Hepatic stellate cell (primary cell): ENCODE data around the gene KCNK3.
A peak's percentile ranks its signal among the peaks of the same experiment; 100 is the strongest.
"Not testable (repeated sequence)": the region's sequence is repeated elsewhere in the genome, so short reads cannot be mapped to it uniquely, and the experiment has no call there.

Source experiments
- DNase-seq: peaks from one replicate; pipeline ENCODE4 v3.0.0; 2011; ENCODE audit warnings: low spot score

The KCNK3 gene

DNA sequence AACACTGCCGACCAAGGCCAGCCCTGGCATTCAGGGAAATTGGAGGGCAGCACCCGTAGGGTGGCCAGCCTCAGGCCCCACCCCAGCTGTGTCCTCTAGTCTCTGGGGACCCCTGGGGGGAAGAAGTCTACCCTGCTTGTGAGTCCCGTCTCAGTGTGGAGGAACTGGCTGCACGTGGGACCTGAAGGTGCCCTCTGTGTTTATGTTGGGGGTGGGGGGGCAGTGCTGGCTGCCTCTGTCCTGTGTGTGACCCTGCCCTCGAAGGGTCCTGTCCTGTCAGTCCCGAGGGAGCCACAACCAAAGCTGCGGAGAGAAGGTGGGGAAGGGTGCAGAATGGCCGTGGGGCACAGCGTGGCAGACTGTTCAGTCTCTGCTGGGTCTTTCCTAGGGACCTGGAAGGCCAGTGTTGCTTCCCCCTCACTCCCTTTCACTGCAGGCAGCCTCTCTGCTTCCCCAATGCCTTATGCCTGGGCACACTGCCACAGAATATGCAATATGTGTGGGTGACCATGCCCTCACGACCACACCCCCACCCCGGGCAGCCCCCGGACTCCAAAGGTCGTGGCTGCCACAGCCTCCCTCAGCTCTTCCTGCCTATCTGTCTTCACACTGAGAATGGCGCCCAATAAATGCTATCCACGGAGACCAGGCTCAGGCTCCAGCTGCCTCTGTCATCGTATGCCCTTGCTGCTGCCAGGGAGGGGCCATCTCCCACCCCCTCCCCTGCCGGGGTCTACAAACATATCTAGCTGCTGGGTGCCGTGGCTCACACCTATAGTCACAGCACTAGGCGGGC lies 38.2 kb downstream of the KCNK3 start:
- no peak for DNase-seq

DNA sequence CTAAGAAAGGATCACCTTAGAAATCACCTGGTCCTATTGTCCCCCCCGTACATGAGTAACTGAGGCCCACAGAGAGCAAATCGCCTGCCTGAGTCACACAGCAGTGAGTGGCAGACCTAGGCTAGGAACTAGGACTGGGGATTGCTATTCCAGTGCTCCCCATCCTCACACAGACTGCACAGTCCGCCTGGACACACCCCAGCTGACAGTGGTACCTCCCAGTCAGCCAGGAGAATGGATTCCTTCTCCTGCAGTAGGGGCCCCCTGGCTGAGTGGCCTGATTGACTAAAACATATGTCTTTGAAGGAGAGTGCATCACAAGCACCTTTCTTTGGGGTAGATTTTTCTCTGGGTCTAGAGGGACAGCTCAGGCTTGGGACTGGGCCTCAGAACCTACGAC lies 39.2 kb downstream of the KCNK3 start:
- no peak for DNase-seq

GRCh38 chr2:26732446-26732845 lies 39.9 kb downstream of the KCNK3 start:
- no peak for DNase-seq

DNA sequence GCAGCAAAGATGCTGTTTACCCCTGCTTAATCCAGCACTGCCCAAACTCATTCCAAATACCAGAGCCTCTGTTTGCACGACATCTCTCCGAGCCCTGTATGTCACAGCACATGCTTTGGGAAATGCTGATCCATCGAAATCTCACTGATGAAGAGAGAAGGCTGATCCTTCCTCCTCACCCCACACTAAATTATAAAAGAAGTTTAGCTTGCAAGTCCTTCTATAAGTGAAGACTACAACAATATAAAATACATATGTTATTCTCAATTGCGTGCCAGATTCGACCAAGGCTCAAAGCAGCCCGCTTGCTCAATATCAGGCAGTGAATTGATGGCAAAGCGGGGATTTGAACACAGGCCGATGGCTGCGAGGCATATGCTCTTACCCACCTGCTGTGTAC lies 40.9 kb downstream of the KCNK3 start:
- DNase-seq, result no peak

- peak; percentile 82 for DNase-seq
These were observed 42.6 kb downstream of the KCNK3 start for GRCh38 chr2:26735097-26735496.

DNA sequence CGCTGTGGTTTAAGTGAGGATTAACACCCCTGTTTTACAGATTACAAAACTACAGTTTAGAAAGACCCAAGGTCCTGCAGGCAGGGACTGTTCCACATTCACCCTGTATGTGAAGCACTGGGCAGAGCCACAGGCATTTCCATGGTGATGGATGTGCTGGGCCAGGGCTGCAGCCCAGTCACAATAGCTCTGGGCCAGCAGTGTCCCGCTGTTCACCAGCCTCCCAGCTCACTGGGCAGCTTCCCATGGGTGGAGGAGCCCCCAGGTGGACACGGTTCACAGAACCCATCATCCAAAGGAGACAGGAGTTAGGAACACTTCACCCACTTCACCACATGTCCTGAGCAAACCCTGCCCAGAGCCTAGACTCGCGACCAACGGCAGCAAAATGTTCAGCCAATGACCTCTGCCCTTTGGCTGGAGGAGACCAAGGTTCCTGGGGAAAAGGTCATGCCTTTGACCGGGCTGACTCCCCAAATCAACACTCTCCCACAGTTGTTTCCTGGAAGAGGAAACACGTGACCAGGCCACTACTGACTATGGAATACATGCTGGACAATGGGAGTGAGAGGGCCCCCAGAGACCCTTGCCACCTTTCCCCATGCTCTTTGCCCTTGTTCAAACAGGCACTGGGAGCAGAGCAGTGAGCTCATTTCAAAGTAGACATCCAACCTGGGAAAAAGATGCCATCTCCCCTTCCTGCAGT lies 43.5 kb downstream of the KCNK3 start:
- DNase-seq, result no peak

- no peak for DNase-seq
These were observed 44.7 kb downstream of the KCNK3 start for GRCh38 chr2:26737221-26737620.

GRCh38 chr2:26738481-26738880 lies 46.0 kb downstream of the KCNK3 start:
- no peak for DNase-seq

GRCh38 chr2:26739514-26739913 lies 47.0 kb downstream of the KCNK3 start:
- DNase-seq, result no peak

GRCh38 chr2:26740346-26740745 lies 47.8 kb downstream of the KCNK3 start:
- DNase-seq, result no peak

DNA sequence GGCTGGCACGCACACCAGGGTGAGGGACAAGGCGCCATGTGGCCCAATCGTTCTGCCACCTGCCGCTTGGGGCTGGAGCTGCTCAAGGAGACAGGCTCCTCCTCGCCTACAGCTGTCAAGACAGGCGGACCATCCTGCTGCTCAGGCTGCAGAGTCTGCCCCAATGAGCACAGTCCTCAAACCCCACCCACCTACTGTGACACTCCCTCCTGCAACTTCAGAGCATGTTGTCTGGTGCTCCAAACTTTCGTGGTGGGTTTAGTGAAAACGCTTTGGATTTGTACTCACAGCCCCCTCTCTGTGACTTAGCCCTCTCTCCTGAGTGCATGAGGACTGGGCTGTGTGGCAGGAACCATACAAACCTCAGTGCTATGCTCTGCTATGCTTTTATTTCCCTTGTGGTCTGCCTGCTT lies 48.4 kb downstream of the KCNK3 start:
- DNase-seq, result no peak

- DNase-seq, result no peak
These were observed 49.7 kb downstream of the KCNK3 start for GRCh38 chr2:26742048-26742770.

- DNase-seq, result no peak
These were observed 51.3 kb downstream of the KCNK3 start for GRCh38 chr2:26743852-26744251.

GRCh38 chr2:26744953-26745352 lies 52.4 kb downstream of the KCNK3 start:
- no peak for DNase-seq

DNA sequence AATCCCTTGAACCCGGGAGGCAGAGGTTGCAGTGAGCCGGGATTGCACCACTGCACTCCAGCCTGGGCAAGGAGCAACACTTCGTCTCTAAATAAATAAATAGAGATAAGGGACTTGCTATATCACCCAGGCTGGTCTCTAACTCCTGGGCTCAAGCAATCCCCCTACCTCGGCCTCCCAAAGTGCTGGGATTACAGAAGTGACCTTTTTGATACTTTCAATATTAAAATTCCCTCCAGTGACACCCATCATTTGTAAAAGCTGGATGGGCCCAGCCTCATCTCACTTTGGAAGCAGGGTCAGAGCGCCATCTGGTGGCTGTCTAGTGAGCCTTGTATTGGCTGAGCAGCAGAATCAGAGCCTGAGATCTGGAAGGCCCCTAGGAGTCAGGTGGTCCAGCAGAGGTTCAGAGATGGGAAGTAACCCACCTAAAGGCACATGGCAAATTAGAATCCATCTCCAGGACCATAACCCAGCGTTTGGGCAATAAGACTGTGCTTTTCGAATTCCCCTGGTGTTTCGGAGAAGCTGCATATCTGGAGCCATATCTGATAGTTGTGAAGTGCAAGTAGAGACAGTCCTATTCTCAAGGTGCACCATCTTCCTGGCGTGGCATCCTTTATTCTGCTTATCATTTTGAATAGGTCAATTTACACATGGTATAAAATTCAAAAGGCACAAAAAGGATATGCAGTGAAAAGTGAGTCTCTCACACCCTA lies 53.2 kb downstream of the KCNK3 start:
- DNase-seq, result peak; percentile 71

DNA sequence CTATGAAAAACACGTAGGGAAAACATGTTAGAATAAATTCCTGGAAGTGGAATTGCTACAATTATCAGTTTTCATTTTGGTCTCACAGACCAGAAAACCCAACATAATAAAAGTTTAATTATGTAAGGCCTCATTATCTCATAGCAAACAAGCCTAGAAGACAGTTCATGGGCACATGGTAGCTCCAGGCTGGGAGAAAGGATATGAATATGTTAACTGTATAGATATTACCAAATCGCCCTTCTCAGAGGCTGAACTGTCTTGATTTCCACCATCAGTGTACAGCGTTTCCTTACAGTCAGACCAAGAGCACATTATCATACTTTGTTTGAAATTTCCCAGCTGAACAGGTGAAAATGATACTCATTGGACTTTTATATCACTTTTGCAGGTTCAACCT lies 54.4 kb downstream of the KCNK3 start:
- no peak for DNase-seq

DNA sequence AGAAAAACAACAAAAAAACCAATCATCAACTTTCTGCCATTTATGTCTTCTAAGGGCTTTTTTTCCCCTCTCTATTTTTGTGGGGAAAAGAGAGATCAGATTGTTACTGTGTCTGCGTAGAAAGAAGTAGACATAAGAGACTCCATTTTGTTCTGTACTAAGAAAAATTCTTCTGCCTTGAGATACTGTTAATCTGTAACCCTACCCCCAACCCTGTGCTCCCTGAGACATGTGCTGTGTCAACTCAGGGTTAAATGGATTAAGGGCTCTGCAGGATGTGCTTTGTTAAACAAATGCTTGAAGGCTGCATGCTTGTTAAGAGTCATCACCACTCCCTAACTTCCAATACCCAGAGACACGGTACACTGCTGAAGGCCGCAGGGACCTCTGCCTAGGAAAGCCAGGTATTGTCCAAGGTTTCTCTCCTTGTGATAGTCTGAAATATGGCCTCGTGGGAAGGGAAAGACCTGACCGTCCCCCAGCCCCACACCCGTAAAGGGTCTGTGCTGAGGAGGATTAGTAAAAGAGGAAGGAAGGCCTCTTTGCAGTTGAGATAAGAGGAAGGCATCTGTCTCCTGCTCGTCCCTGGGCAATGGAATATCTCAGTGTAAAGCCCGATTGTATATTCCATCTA lies 57.4 kb downstream of the KCNK3 start:
- not testable (repeated sequence) for DNase-seq

DNA sequence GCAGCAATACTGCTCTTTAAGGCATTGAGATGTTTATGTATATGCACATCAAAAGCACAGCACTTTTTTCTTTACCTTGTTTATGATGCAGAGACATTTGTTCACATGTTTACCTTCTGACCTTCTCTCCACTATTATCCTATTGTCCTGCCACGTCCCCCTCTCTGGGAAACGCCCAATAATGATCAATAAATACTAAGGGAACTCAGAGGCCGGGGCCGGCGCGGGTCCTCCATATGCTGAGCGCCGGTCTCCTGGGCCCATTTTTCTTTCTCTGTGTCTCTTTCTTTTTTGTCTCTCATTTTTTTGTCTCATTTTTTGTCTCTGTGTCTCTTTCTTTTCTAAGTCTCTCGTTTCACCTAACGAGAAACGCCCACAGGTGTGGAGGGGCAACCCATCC lies 57.9 kb downstream of the KCNK3 start:
- not testable (repeated sequence) for DNase-seq

GRCh38 chr2:26752656-26753055 lies 60.1 kb downstream of the KCNK3 start:
- no peak for DNase-seq

GRCh38 chr2:26754539-26754938 lies 62.0 kb downstream of the KCNK3 start:
- DNase-seq, result no peak

DNA sequence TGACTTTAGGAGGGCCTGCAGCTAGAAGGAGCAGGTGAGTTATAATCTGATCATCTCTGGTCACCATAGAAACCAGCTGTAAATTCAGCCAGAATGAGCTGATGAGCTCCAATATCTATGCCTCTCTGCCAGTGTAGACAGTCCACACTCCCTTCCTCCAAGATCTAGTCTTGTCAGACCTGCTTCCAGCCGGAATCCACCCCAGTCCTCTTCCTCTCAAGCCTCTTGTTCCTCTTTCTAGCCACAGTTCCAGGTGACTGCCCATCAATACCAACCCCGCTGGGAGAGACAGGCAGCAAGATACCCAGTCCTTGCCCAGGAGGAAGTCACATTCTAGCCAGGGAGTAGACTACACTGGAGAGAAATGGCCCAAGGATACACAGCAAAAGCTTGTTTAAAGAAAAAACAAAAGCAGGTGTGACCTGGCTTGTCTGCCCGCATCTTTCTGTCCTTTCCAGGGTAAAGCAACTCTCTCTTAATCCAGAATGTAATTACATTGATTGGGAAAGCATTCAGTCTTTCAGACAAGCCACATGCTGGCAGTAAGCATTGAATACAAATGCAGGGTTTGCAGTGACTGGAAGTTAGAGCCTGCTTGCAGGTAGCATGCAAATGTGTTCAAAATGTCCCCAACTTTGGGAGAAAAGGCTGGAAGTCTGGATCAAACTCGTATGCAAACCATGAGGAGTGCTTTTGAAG lies 62.6 kb downstream of the KCNK3 start:
- DNase-seq, result no peak
